Breast epithelium (tissue), 4 donors: ENCODE data around the gene MRTFA. TPM values are rescaled to one million over a fixed set of nuclear protein-coding genes. Genes with fewer than 3 reads are reported as not detected.

ENCODE experiments used
- DNase-seq, 2 donors: peaks; one replicate each; pipeline ENCODE4 v3.0.0-alpha.2; 2019; ENCODE audit warnings: low spot score in 2 of 2
- H3K27ac ChIP-seq, 2 donors: fragments of 200-600 bp; sonication (generic) in 1 of 2; one replicate each; pipeline ENCODE4 v1.5.1; 2016 to 2019; ENCODE audit warnings: mild to moderate bottlenecking in 1 of 2
- H3K27me3 ChIP-seq, 2 donors: fragments of 200-600 bp; sonication (generic) in 1 of 2; one replicate each; pipeline versions ENCODE4 v1.5.1 to v1.6.0; 2017 to 2019; ENCODE audit warnings: control low read depth in 1 of 2, mild to moderate bottlenecking in 1 of 2
- H3K36me3 ChIP-seq: fragments of 200-600 bp; one replicate; pipeline ENCODE4 v1.5.1; 2019
- H3K4me1 ChIP-seq, 2 donors: fragments of 200-600 bp; sonication (generic); one replicate each; pipeline ENCODE4 v1.5.1; 2016 to 2019; ENCODE audit warnings: control low read depth in 1 of 2
- H3K4me3 ChIP-seq, 3 donors: fragments of 200-600 bp; sonication (generic); 1 replicate in 2 of 3; 2 replicates in 1 of 3; pipeline ENCODE4 v1.5.1; 2016 to 2019; ENCODE audit warnings: mild to moderate bottlenecking in 3 of 3, moderate library complexity in 2 of 3
- H3K9me3 ChIP-seq, 2 donors: fragments of 200-600 bp; sonication (generic) in 1 of 2; one replicate each; pipeline ENCODE4 v1.5.1; 2016 to 2019; ENCODE audit warnings: control low read depth in 1 of 2
- CTCF ChIP-seq, 3 donors: fragments of 450-650 bp; IDR thresholded peaks; one replicate each; pipeline ENCODE4 v1.5.1; 2016 to 2017; ENCODE audit warnings: antibody characterized with exemption in 3 of 3, mild to moderate bottlenecking in 3 of 3, moderate library complexity in 3 of 3
- POLR2A ChIP-seq: fragments of 450-650 bp; IDR thresholded peaks from one replicate; pipeline ENCODE4 v1.6.1; 2016; ENCODE audit warnings: antibody characterized with exemption, mild to moderate bottlenecking, moderate library complexity
- POLR2AphosphoS5 ChIP-seq, 3 donors: sonication (generic); formaldehyde crosslinking; IDR thresholded peaks; one replicate each; pipeline ENCODE4 v1.6.1; 2017; ENCODE audit warnings: antibody characterized with exemption in 3 of 3
- intact Hi-C: fragments of 100-400 bp; cut with DNase I; formaldehyde crosslinking; loops from one replicate; pipeline ENCODE4 v1.15.1; 2023; ENCODE audit warnings: low total_unique reads
- total RNA-seq, 3 donors: library from RNA; depleted of rRNA; stranded (reverse); fragments of >200 nt; gene quantifications; one replicate each; pipeline ENCODE4 v1.1.0, GENCODE V29; 2016

MRTFA gene
- total RNA-seq, 3 donors from 2014 or later = 47.0 to 69.2 (median 65.7) TPM

- Histone ChIP-seq H3K4me3 (no peak overlapping the region), H3K36me3 (no peaks in the 10 kb centered on the region), H3K9me3 (no peaks in the 10 kb centered on the region), H3K27ac (peak overlapping the region; percentile 26 to 58), H3K27me3 (no peaks in the 10 kb centered on the region), H3K4me1 (no peaks in the 10 kb centered on the region)
- TF ChIP-seq POLR2A = no peak
- TF ChIP-seq POLR2AphosphoS5 (IDR thresholded peaks at IDR 0.05) = no peak
- TF ChIP-seq CTCF (IDR thresholded peaks at IDR 0.05) = no peak
- no peak for DNase-seq
- intact Hi-C loops = no loop called here
Observed at GRCh38 chr22:40519284-40519947, 117.1 kb downstream of the MRTFA start.

- no peaks in the 10 kb centered on the region for H3K27me3 ChIP-seq
- H3K27ac ChIP-seq = peak overlapping the region in 1 of 2 donors; percentile 26
- TF ChIP-seq POLR2AphosphoS5 (IDR thresholded peaks at IDR 0.05) (no peak), CTCF (IDR thresholded peaks at IDR 0.05) (no peak), POLR2A (no peak)
- H3K36me3 ChIP-seq = no peaks in the 10 kb centered on the region
- no peaks in the 10 kb centered on the region for H3K9me3 ChIP-seq
- no peak for DNase-seq
- intact Hi-C loops = no loop called here
- H3K4me1 ChIP-seq = no peaks in the 10 kb centered on the region
- H3K4me3 ChIP-seq = no peak overlapping the region
Observed at GRCh38 chr22:40518840-40519239, 117.7 kb downstream of the MRTFA start.

GRCh38 chr22:40517631-40518030 lies 118.9 kb downstream of the MRTFA start:
- Histone ChIP-seq H3K27me3 (no peaks in the 10 kb centered on the region), H3K27ac (no peak overlapping the region), H3K4me1 (no peaks in the 10 kb centered on the region), H3K36me3 (no peaks in the 10 kb centered on the region), H3K9me3 (no peaks in the 10 kb centered on the region), H3K4me3 (no peak overlapping the region)
- no peak for DNase-seq
- intact Hi-C loops = no loop called here
- TF ChIP-seq POLR2AphosphoS5 (IDR thresholded peaks at IDR 0.05) (no peak), CTCF (IDR thresholded peaks at IDR 0.05) (no peak), POLR2A (no peak)

- intact Hi-C loops = no loop called here
- DNase-seq = no peak
- H3K4me3 ChIP-seq = no peak overlapping the region
- no peak overlapping the region for H3K27ac ChIP-seq
- H3K9me3 ChIP-seq = no peaks in the 10 kb centered on the region
- H3K4me1 ChIP-seq = peaks cover 0 to 7% of the 10 kb centered on the region in 2 donors
- no peak for TF ChIP-seq CTCF (IDR thresholded peaks at IDR 0.05)
- TF ChIP-seq POLR2A = no peak
- H3K36me3 ChIP-seq = no peaks in the 10 kb centered on the region
- no peaks in the 10 kb centered on the region for H3K27me3 ChIP-seq
Observed at GRCh38 chr22:40516416-40516815, 120.1 kb downstream of the MRTFA start.

GRCh38 chr22:40512426-40513136 lies 123.9 kb downstream of the MRTFA start:
- Histone ChIP-seq H3K27ac (peak overlapping the region; percentile 84 to 87), H3K4me3 (no peak overlapping the region), H3K4me1 (peaks cover 6 to 17% of the 10 kb centered on the region in 2 donors), H3K27me3 (no peaks in the 10 kb centered on the region), H3K36me3 (no peaks in the 10 kb centered on the region), H3K9me3 (no peaks in the 10 kb centered on the region)
- TF ChIP-seq POLR2A = no peak
- TF ChIP-seq POLR2AphosphoS5 (IDR thresholded peaks at IDR 0.05) = peak in 2 of 3 donors; percentile 85 to 97
- intact Hi-C loops = no loop called here
- peak in 1 of 2 donors; percentile 71 for DNase-seq
